Measurements from ENCODE around the gene ADO.

GRCh38 chr10:62790571-62790970 is 13.9 kb upstream of the ADO start:
- TF ChIP-seq POLR2AphosphoS5 (IDR thresholded peaks at IDR 0.05; ENCODE audit: insufficient read depth, low read depth, low read length), result no peak
- TF ChIP-seq CTCF (IDR thresholded peaks at IDR 0.05; ENCODE audit: extremely low read depth in 1 of 2, insufficient read depth in 1 of 2, low read depth in 1 of 2, low read length in 2 of 2), result no peak
- TF ChIP-seq POLR2A (IDR thresholded peaks at IDR 0.05; ENCODE audit: low read depth, low read length), result no peak
- no peak for TF ChIP-seq EZH2 (IDR thresholded peaks at IDR 0.05; ENCODE audit: borderline replicate concordance, low read depth, low read length, severe bottlenecking)
